CD4-positive, alpha-beta T cell treated with Interleukin-2 at 100 ng/mL for 4 hours (primary cell): ENCODE results near the gene TAOK3.
"Not testable (repeated sequence)": the region's sequence is repeated elsewhere in the genome, so short reads cannot be mapped to it uniquely, and the experiment has no call there.

Source experiments
- DNase-seq: peaks from one replicate; pipeline ENCODE4 v3.0.0-alpha.2; 2020; ENCODE audit warnings: low spot score

Gene TAOK3

GRCh38 chr12:118136559-118137003, 236.1 kb downstream of the TAOK3 start:
- DNase-seq, result peak; percentile 27

GRCh38 chr12:118135788-118136558, 236.7 kb downstream of the TAOK3 start, which contains the start of gene PEBP1:
Gene PEBP1 (plus strand): TSS chr12:118136124. CDS start chr12:118136210, 86 bp downstream.
- peak; percentile 92 for DNase-seq

GRCh38 chr12:118129436-118129835, 243.3 kb downstream of the TAOK3 start:
- not testable (repeated sequence) for DNase-seq

- no peak for DNase-seq
These were observed 244.8 kb downstream of the TAOK3 start for GRCh38 chr12:118127867-118128266.

GRCh38 chr12:118126119-118126757, 246.5 kb downstream of the TAOK3 start:
- no peak for DNase-seq

GRCh38 chr12:118125743-118126118, 247.0 kb downstream of the TAOK3 start:
- no peak for DNase-seq

GRCh38 chr12:118124333-118124874, 248.3 kb downstream of the TAOK3 start:
- no peak for DNase-seq

- DNase-seq, result no peak
These were observed 250.4 kb downstream of the TAOK3 start for GRCh38 chr12:118122264-118122663.

- peak; percentile 69 for DNase-seq
These were observed 251.9 kb downstream of the TAOK3 start for GRCh38 chr12:118120579-118121363.

- no peak for DNase-seq
These were observed 253.2 kb downstream of the TAOK3 start for GRCh38 chr12:118119449-118119879.

GRCh38 chr12:118109088-118109487, 263.6 kb downstream of the TAOK3 start:
- no peak for DNase-seq

GRCh38 chr12:118107694-118108093, 265.0 kb downstream of the TAOK3 start:
- DNase-seq, result no peak

- no peak for DNase-seq
These were observed 265.7 kb downstream of the TAOK3 start for GRCh38 chr12:118107011-118107410.

- DNase-seq, result no peak
These were observed 268.9 kb downstream of the TAOK3 start, which contains the start of gene VSIG10 for GRCh38 chr12:118103601-118104382. Gene VSIG10 (minus strand): TSS chr12:118104011. CDS start chr12:118103671, 340 bp downstream.

GRCh38 chr12:118103201-118103600, 269.5 kb downstream of the TAOK3 start:
- DNase-seq, result no peak

GRCh38 chr12:118102609-118103008, 270.1 kb downstream of the TAOK3 start:
- no peak for DNase-seq

GRCh38 chr12:118102070-118102469, 270.6 kb downstream of the TAOK3 start:
- DNase-seq, result no peak

GRCh38 chr12:118101051-118101450, 271.7 kb downstream of the TAOK3 start:
- DNase-seq, result no peak
